MM.1S (cell line): ENCODE measurements around the gene DCLK2.

Experiments used
- DNase-seq: peaks from one replicate; pipeline ENCODE4 v3.0.0-alpha.2; 2015
- H2AFZ ChIP-seq: fragments of 300-600 bp; sonication (generic); 2 replicates; pipeline ENCODE4 v1.6.0; 2016; ENCODE audit warnings: antibody characterized with exemption, low read length
- H3F3A ChIP-seq: fragments of 300-600 bp; sonication (generic); 2 replicates; pipeline ENCODE4 v1.6.1; 2016; ENCODE audit warnings: mild to moderate bottlenecking, antibody characterized with exemption, low read length, moderate library complexity, mixed read lengths; ENCODE audit not compliant: insufficient read depth
- H3K27ac ChIP-seq: fragments of 300-600 bp; sonication (generic); 2 replicates; pipeline ENCODE4 v1.5.1; 2016; ENCODE audit warnings: mild to moderate bottlenecking, low read length
- H3K27me3 ChIP-seq: fragments of 300-600 bp; sonication (generic); replicated peaks from 2 replicates; pipeline ENCODE4 v1.6.0; 2016; ENCODE audit warnings: low read length; ENCODE audit not compliant: insufficient read depth
- H3K36me3 ChIP-seq: fragments of 300-600 bp; sonication (generic); replicated peaks from 2 replicates; pipeline ENCODE4 v1.6.1; 2016; ENCODE audit warnings: mild to moderate bottlenecking, low read length, mixed read lengths; ENCODE audit not compliant: insufficient read depth
- H3K4me1 ChIP-seq: fragments of 300-600 bp; sonication (generic); 2 replicates; pipeline ENCODE4 v1.6.1; 2016; ENCODE audit warnings: low read length, mixed read lengths
- H3K4me2 ChIP-seq: fragments of 300-600 bp; sonication (generic); 2 replicates; pipeline ENCODE4 v1.6.0; 2016; ENCODE audit warnings: low read depth, low read length
- H3K4me3 ChIP-seq: fragments of 300-600 bp; sonication (generic); 2 replicates; pipeline ENCODE4 v1.5.1; 2016; ENCODE audit warnings: low read length, mixed read lengths
- H3K79me2 ChIP-seq: fragments of 300-600 bp; sonication (generic); 2 replicates; pipeline ENCODE4 v1.6.1; 2016; ENCODE audit warnings: mixed run types, low read length, mixed read lengths
- H3K9ac ChIP-seq: fragments of 300-600 bp; sonication (generic); 2 replicates; pipeline ENCODE4 v1.6.1; 2016; ENCODE audit warnings: low read length, mixed read lengths
- H3K9me2 ChIP-seq: fragments of 300-600 bp; sonication (generic); replicated peaks from 2 replicates; pipeline ENCODE4 v1.6.1; 2016; ENCODE audit warnings: mild to moderate bottlenecking, low read length, mixed read lengths; ENCODE audit not compliant: insufficient read depth
- H3K9me3 ChIP-seq: fragments of 300-600 bp; sonication (generic); replicated peaks from 2 replicates; pipeline ENCODE4 v1.6.1; 2016; ENCODE audit warnings: mild to moderate bottlenecking, low read length, mixed read lengths; ENCODE audit not compliant: insufficient read depth
- H4K20me1 ChIP-seq: fragments of 300-600 bp; sonication (generic); 2 replicates; pipeline ENCODE4 v1.6.1; 2016; ENCODE audit warnings: mild to moderate bottlenecking, low read length, moderate library complexity, mixed read lengths; ENCODE audit not compliant: insufficient read depth
- EZH2 ChIP-seq: fragments of 300-600 bp; sonication (generic); optimal IDR thresholded peaks from 2 replicates; pipeline ENCODE3; 2017; ENCODE audit warnings: low read depth, mild to moderate bottlenecking, antibody characterized with exemption, low read length, mixed read lengths
- EZH2phosphoT487 ChIP-seq: fragments of 300-600 bp; sonication (generic); IDR thresholded peaks from 2 replicates; pipeline ENCODE4 v1.6.1; 2018; ENCODE audit warnings: antibody characterized with exemption, low read length
- TF ChIP-seq, protein P1 (sequence below): fragments of 300-600 bp; sonication (generic); IDR thresholded peaks from 2 replicates; pipeline ENCODE4 v1.5.1; 2016; ENCODE audit warnings: antibody characterized with exemption, low read length, mixed read lengths

The DCLK2 gene

DNA sequence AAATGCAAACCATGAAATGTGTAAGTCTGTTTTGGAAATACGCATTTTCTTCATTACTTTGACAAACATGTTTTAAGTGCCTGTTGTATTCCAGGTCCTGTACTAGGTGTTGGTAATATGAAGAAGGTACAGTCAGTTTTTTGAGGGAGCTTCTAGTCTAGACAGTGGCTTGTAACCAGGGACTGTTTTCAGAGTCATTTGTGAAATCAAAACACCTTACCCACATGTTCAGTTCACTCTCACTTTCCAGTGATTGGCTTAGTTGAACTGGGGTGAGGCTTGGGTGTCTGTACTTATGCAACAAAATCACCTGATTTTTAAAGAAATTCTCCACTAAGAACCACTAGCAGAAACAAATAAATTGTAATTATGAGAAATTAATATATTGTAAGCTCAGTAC, 16.4 kb downstream of the DCLK2 start:
- no peak overlapping the region for H3K4me2 ChIP-seq
- H3K4me1 ChIP-seq: no peaks in the 10 kb centered on the region
- DNase-seq: no peak
- H3K79me2 ChIP-seq: no peaks in the 10 kb centered on the region
- no peak overlapping the region for H3K9ac ChIP-seq
- H3K27me3 ChIP-seq: no peaks in the 10 kb centered on the region
- H3K9me2 ChIP-seq: no peaks in the 10 kb centered on the region
- H2AFZ ChIP-seq: no peak overlapping the region
- no peaks in the 10 kb centered on the region for H3K36me3 ChIP-seq
- H3K4me3 ChIP-seq: no peak overlapping the region
- no peaks in the 10 kb centered on the region for H3F3A ChIP-seq
- H3K27ac ChIP-seq: no peak overlapping the region
- H4K20me1 ChIP-seq: no peaks in the 10 kb centered on the region
- H3K9me3 ChIP-seq: no peaks in the 10 kb centered on the region
- no peak for TF ChIP-seq EZH2
- TF ChIP-seq EZH2phosphoT487: no peak
- TF ChIP-seq, protein P1, sequence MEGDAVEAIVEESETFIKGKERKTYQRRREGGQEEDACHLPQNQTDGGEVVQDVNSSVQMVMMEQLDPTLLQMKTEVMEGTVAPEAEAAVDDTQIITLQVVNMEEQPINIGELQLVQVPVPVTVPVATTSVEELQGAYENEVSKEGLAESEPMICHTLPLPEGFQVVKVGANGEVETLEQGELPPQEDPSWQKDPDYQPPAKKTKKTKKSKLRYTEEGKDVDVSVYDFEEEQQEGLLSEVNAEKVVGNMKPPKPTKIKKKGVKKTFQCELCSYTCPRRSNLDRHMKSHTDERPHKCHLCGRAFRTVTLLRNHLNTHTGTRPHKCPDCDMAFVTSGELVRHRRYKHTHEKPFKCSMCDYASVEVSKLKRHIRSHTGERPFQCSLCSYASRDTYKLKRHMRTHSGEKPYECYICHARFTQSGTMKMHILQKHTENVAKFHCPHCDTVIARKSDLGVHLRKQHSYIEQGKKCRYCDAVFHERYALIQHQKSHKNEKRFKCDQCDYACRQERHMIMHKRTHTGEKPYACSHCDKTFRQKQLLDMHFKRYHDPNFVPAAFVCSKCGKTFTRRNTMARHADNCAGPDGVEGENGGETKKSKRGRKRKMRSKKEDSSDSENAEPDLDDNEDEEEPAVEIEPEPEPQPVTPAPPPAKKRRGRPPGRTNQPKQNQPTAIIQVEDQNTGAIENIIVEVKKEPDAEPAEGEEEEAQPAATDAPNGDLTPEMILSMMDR: no peak

DNA sequence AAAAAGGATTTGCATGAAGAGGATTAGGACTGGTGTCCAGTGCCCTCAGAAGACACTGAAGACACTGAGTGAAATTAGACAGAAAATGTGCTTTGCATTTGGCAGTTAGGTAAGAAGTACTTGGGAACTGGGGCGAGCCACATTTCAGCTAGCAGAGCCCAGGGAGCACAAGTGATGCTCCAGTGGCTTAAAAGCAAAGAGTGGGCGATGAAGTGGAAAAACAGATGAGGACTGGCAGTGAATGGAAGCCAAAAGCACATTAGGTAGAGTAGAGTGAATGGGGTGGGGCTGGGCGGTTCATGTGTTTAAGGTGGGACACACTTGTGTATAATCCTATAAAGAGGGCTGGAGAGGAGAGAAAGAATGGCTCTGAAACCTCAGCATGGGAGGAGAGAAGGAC, 18.4 kb downstream of the DCLK2 start:
- H4K20me1 ChIP-seq: no peaks in the 10 kb centered on the region
- TF ChIP-seq EZH2 (no peak), EZH2phosphoT487 (no peak)
- TF ChIP-seq, protein P1: no peak
- no peaks in the 10 kb centered on the region for H3K9me2 ChIP-seq
- DNase-seq: no peak
- no peak overlapping the region for H3K9ac ChIP-seq
- H3K4me1 ChIP-seq: no peaks in the 10 kb centered on the region
- H3K36me3 ChIP-seq: no peaks in the 10 kb centered on the region
- H3F3A ChIP-seq: no peaks in the 10 kb centered on the region
- no peak overlapping the region for H3K4me2 ChIP-seq
- H2AFZ ChIP-seq: no peak overlapping the region
- no peaks in the 10 kb centered on the region for H3K9me3 ChIP-seq
- H3K4me3 ChIP-seq: no peak overlapping the region
- no peak overlapping the region for H3K27ac ChIP-seq
- H3K79me2 ChIP-seq: no peaks in the 10 kb centered on the region
- no peaks in the 10 kb centered on the region for H3K27me3 ChIP-seq

GRCh38 chr4:150098214-150098613, 20.0 kb downstream of the DCLK2 start:
- H3K9me3 ChIP-seq: no peaks in the 10 kb centered on the region
- no peaks in the 10 kb centered on the region for H3K27me3 ChIP-seq
- H3K4me2 ChIP-seq: no peak overlapping the region
- no peak overlapping the region for H2AFZ ChIP-seq
- no peak overlapping the region for H3K4me3 ChIP-seq
- H3K36me3 ChIP-seq: no peaks in the 10 kb centered on the region
- no peak overlapping the region for H3K9ac ChIP-seq
- H3K79me2 ChIP-seq: no peaks in the 10 kb centered on the region
- H3K4me1 ChIP-seq: no peaks in the 10 kb centered on the region
- H3K27ac ChIP-seq: no peak overlapping the region
- DNase-seq: no peak
- H4K20me1 ChIP-seq: no peaks in the 10 kb centered on the region
- TF ChIP-seq EZH2 (no peak), EZH2phosphoT487 (no peak)
- TF ChIP-seq, protein P1: no peak
- H3F3A ChIP-seq: no peaks in the 10 kb centered on the region
- no peaks in the 10 kb centered on the region for H3K9me2 ChIP-seq
